Stimulated activated naive CD8-positive, alpha-beta T cell treated with anti-CD3 and anti-CD28 coated beads, Interleukin-15, amount 100 ng/mL, for 72 hours (primary cell): Measurements from ENCODE around the gene TRIM24.
"Not testable (repeated sequence)": the region's sequence is repeated elsewhere in the genome, so short reads cannot be mapped to it uniquely, and the experiment has no call there.

ENCODE experiments used
- ATAC-seq: fragments of 150-1000 bp; cut with Tn5 transposase; 2 replicates; pipeline ENCODE4 v1.10.0; 2021; ENCODE audit warnings: mild to moderate bottlenecking, moderate library complexity
- DNase-seq, 2 donors: peaks; one replicate each; pipeline ENCODE4 v3.0.0; 2021 to 2022
- H3K27ac Mint-ChIP-seq, 2 donors: one replicate each; pipeline ENCODE4 v1.8.0; 2022; ENCODE audit warnings: mild to moderate bottlenecking in 2 of 2, mixed read lengths in 2 of 2, moderate library complexity in 2 of 2
- H3K27me3 Mint-ChIP-seq: one replicate; pipeline ENCODE4 v1.8.0; 2022; ENCODE audit warnings: mixed read lengths
- H3K4me1 Mint-ChIP-seq: one replicate; pipeline ENCODE4 v1.8.0; 2022; ENCODE audit warnings: mild to moderate bottlenecking, mixed read lengths
- H3K4me3 Mint-ChIP-seq, 2 donors: one replicate each; pipeline ENCODE4 v1.8.0; 2022; ENCODE audit warnings: mild to moderate bottlenecking in 2 of 2, mixed read lengths in 2 of 2, moderate library complexity in 1 of 2
- H3K9me3 Mint-ChIP-seq, 2 donors: one replicate each; pipeline ENCODE4 v1.8.0; 2022; ENCODE audit warnings: mixed read lengths in 2 of 2

The TRIM24 gene

GRCh38 chr7:138527746-138528223 lies 67.7 kb downstream of the TRIM24 start:
- no peaks in the 10 kb centered on the region for H3K4me1 Mint-ChIP-seq
- peak overlapping the region in 1 of 2 donors; percentile 13 for H3K27ac Mint-ChIP-seq
- H3K9me3 Mint-ChIP-seq = peaks cover 7 to 21% of the 10 kb centered on the region in 2 donors
- no peaks in the 10 kb centered on the region for H3K27me3 Mint-ChIP-seq
- H3K4me3 Mint-ChIP-seq = no peak overlapping the region
- peak in 1 of 2 donors; percentile 11 for DNase-seq
- no peak for ATAC-seq

- H3K27ac Mint-ChIP-seq, ATAC-seq, H3K27me3 Mint-ChIP-seq, H3K4me3 Mint-ChIP-seq, H3K4me1 Mint-ChIP-seq, DNase-seq, H3K9me3 Mint-ChIP-seq: not testable (repeated sequence)
These were observed 76.8 kb downstream of the TRIM24 start for GRCh38 chr7:138536833-138537232.

- ATAC-seq (no peak), DNase-seq (no peak)
- Mint-ChIP-seq H3K9me3 (no peaks in the 10 kb centered on the region), H3K27ac (no peak overlapping the region), H3K4me3 (no peak overlapping the region), H3K4me1 (peaks cover 12% of the 10 kb centered on the region), H3K27me3 (no peaks in the 10 kb centered on the region)
These were observed 78.5 kb downstream of the TRIM24 start for GRCh38 chr7:138538518-138538917.

GRCh38 chr7:138538997-138539644 lies 79.1 kb downstream of the TRIM24 start:
- ATAC-seq (no peak), DNase-seq (no peak)
- Mint-ChIP-seq H3K4me1 (peaks cover 12% of the 10 kb centered on the region), H3K27me3 (no peaks in the 10 kb centered on the region), H3K9me3 (no peaks in the 10 kb centered on the region), H3K4me3 (no peak overlapping the region), H3K27ac (no peak overlapping the region)

- DNase-seq = no peak
- Mint-ChIP-seq H3K9me3 (no peaks in the 10 kb centered on the region), H3K27me3 (no peaks in the 10 kb centered on the region), H3K4me3 (no peak overlapping the region), H3K27ac (peak overlapping the region in 1 of 2 donors; percentile 2), H3K4me1 (peaks cover 7% of the 10 kb centered on the region)
- ATAC-seq = peak; percentile 87
These were observed 82.1 kb downstream of the TRIM24 start for GRCh38 chr7:138542183-138542582.

GRCh38 chr7:138543739-138544138 lies 83.7 kb downstream of the TRIM24 start:
- H3K9me3 Mint-ChIP-seq = no peaks in the 10 kb centered on the region
- no peak for ATAC-seq
- H3K27ac Mint-ChIP-seq = no peak overlapping the region
- peaks cover 7% of the 10 kb centered on the region for H3K4me1 Mint-ChIP-seq
- DNase-seq = no peak
- H3K4me3 Mint-ChIP-seq = no peak overlapping the region
- no peaks in the 10 kb centered on the region for H3K27me3 Mint-ChIP-seq

- H3K9me3 Mint-ChIP-seq = no peaks in the 10 kb centered on the region
- H3K27me3 Mint-ChIP-seq = no peaks in the 10 kb centered on the region
- peaks cover 7% of the 10 kb centered on the region for H3K4me1 Mint-ChIP-seq
- no peak overlapping the region for H3K4me3 Mint-ChIP-seq
- ATAC-seq = no peak
- H3K27ac Mint-ChIP-seq = no peak overlapping the region
- DNase-seq = no peak
These were observed 85.1 kb downstream of the TRIM24 start for GRCh38 chr7:138545123-138545522.

GRCh38 chr7:138546064-138546619 lies 86.1 kb downstream of the TRIM24 start:
- Mint-ChIP-seq H3K27ac (no peak overlapping the region), H3K4me3 (no peak overlapping the region), H3K27me3 (no peaks in the 10 kb centered on the region), H3K9me3 (no peaks in the 10 kb centered on the region), H3K4me1 (peaks cover 7% of the 10 kb centered on the region)
- DNase-seq (no peak), ATAC-seq (no peak)

GRCh38 chr7:138546829-138547228 lies 86.8 kb downstream of the TRIM24 start:
- H3K27me3 Mint-ChIP-seq = no peaks in the 10 kb centered on the region
- H3K4me1 Mint-ChIP-seq = peaks cover 6% of the 10 kb centered on the region
- DNase-seq (no peak), ATAC-seq (no peak)
- H3K4me3 Mint-ChIP-seq = no peak overlapping the region
- no peaks in the 10 kb centered on the region for H3K9me3 Mint-ChIP-seq
- no peak overlapping the region for H3K27ac Mint-ChIP-seq

- DNase-seq = no peak
- H3K4me3 Mint-ChIP-seq = no peak overlapping the region
- H3K27ac Mint-ChIP-seq = no peak overlapping the region
- ATAC-seq = no peak
- no peaks in the 10 kb centered on the region for H3K4me1 Mint-ChIP-seq
- no peaks in the 10 kb centered on the region for H3K9me3 Mint-ChIP-seq
- no peaks in the 10 kb centered on the region for H3K27me3 Mint-ChIP-seq
These were observed 89.0 kb downstream of the TRIM24 start for GRCh38 chr7:138549082-138549481.

- Mint-ChIP-seq H3K27ac (no peak overlapping the region), H3K4me1 (no peaks in the 10 kb centered on the region), H3K27me3 (no peaks in the 10 kb centered on the region), H3K4me3 (no peak overlapping the region), H3K9me3 (no peaks in the 10 kb centered on the region)
- DNase-seq (no peak), ATAC-seq (no peak)
These were observed 90.3 kb downstream of the TRIM24 start for GRCh38 chr7:138550337-138550736.

- Mint-ChIP-seq H3K9me3 (no peaks in the 10 kb centered on the region), H3K27me3 (no peaks in the 10 kb centered on the region), H3K4me3 (no peak overlapping the region), H3K27ac (no peak overlapping the region), H3K4me1 (no peaks in the 10 kb centered on the region)
- ATAC-seq = no peak
- no peak for DNase-seq
These were observed 91.0 kb downstream of the TRIM24 start for GRCh38 chr7:138551102-138551501.

GRCh38 chr7:138553805-138554204 lies 93.7 kb downstream of the TRIM24 start:
- H3K9me3 Mint-ChIP-seq = peaks cover 23 to 26% of the 10 kb centered on the region in 2 donors
- no peaks in the 10 kb centered on the region for H3K4me1 Mint-ChIP-seq
- H3K27ac Mint-ChIP-seq = peak overlapping the region in 1 of 2 donors; percentile 63
- no peak overlapping the region for H3K4me3 Mint-ChIP-seq
- no peaks in the 10 kb centered on the region for H3K27me3 Mint-ChIP-seq
- DNase-seq (no peak), ATAC-seq (no peak)

GRCh38 chr7:138554674-138555073 lies 94.6 kb downstream of the TRIM24 start:
- Mint-ChIP-seq H3K4me1 (no peaks in the 10 kb centered on the region), H3K9me3 (peaks cover 23 to 28% of the 10 kb centered on the region in 2 donors), H3K27me3 (no peaks in the 10 kb centered on the region), H3K4me3 (no peak overlapping the region), H3K27ac (no peak overlapping the region)
- no peak for ATAC-seq
- no peak for DNase-seq

- H3K27me3 Mint-ChIP-seq = no peaks in the 10 kb centered on the region
- DNase-seq (no peak), ATAC-seq (no peak)
- no peaks in the 10 kb centered on the region for H3K4me1 Mint-ChIP-seq
- peaks cover 23 to 30% of the 10 kb centered on the region in 2 donors for H3K9me3 Mint-ChIP-seq
- H3K27ac Mint-ChIP-seq = no peak overlapping the region
- H3K4me3 Mint-ChIP-seq = no peak overlapping the region
These were observed 95.6 kb downstream of the TRIM24 start for GRCh38 chr7:138555684-138556083.

- ATAC-seq (no peak), DNase-seq (no peak)
- H3K27ac Mint-ChIP-seq = no peak overlapping the region
- no peaks in the 10 kb centered on the region for H3K27me3 Mint-ChIP-seq
- H3K4me3 Mint-ChIP-seq = no peak overlapping the region
- H3K9me3 Mint-ChIP-seq = peaks cover 25 to 39% of the 10 kb centered on the region in 2 donors
- no peaks in the 10 kb centered on the region for H3K4me1 Mint-ChIP-seq
These were observed 96.9 kb downstream of the TRIM24 start for GRCh38 chr7:138556771-138557484.
